ENCODE data around the gene PEAR1. TPM values are rescaled to one million over a fixed set of nuclear protein-coding genes. Genes with fewer than 3 reads are reported as not detected.
"Not testable (repeated sequence)": the region's sequence is repeated elsewhere in the genome, so short reads cannot be mapped to it uniquely, and the experiment has no call there.

Gene PEAR1
- total RNA-seq, 1 donor = 1.7 TPM

GRCh38 chr1:156926175-156926574 is 32.7 kb downstream of the PEAR1 start:
- Histone ChIP-seq H3K9me3 (ENCODE audit: low read depth, low read length) (no peaks in the 10 kb centered on the region), H3K4me1 (ENCODE audit: insufficient read depth, low read length) (peaks cover 16% of the 10 kb centered on the region), H3K27me3 (ENCODE audit: insufficient read depth, low read length) (peaks cover 78% of the 10 kb centered on the region), H3K4me3 (ENCODE audit: low read length) (no peak overlapping the region)

GRCh38 chr1:156926695-156927094 is 33.2 kb downstream of the PEAR1 start:
- not testable (repeated sequence) for H3K4me3 ChIP-seq (ENCODE audit: low read length); H3K9me3 ChIP-seq (ENCODE audit: low read depth, low read length)
- Histone ChIP-seq H3K27me3 (ENCODE audit: insufficient read depth, low read length) (peaks cover 72% of the 10 kb centered on the region), H3K4me1 (ENCODE audit: insufficient read depth, low read length) (peaks cover 17% of the 10 kb centered on the region)

GRCh38 chr1:156927215-156928042 is 33.9 kb downstream of the PEAR1 start:
- H3K9me3 ChIP-seq (ENCODE audit: low read depth, low read length) = no peaks in the 10 kb centered on the region
- H3K4me1 ChIP-seq (ENCODE audit: insufficient read depth, low read length) = peaks cover 17% of the 10 kb centered on the region
- H3K4me3 ChIP-seq (ENCODE audit: low read length) = no peak overlapping the region
- H3K27me3 ChIP-seq (ENCODE audit: insufficient read depth, low read length) = peaks cover 65% of the 10 kb centered on the region

- H3K9me3 ChIP-seq (ENCODE audit: low read depth, low read length) = no peaks in the 10 kb centered on the region
- peaks cover 17% of the 10 kb centered on the region for H3K4me1 ChIP-seq (ENCODE audit: insufficient read depth, low read length)
- H3K27me3 ChIP-seq (ENCODE audit: insufficient read depth, low read length) = peaks cover 58% of the 10 kb centered on the region
- no peak overlapping the region for H3K4me3 ChIP-seq (ENCODE audit: low read length)
Observed at GRCh38 chr1:156928043-156928602, 34.6 kb downstream of the PEAR1 start.

GRCh38 chr1:156929596-156930238 is 36.2 kb downstream of the PEAR1 start:
- Histone ChIP-seq H3K4me3 (ENCODE audit: low read length) (no peak overlapping the region), H3K4me1 (ENCODE audit: insufficient read depth, low read length) (peaks cover 17% of the 10 kb centered on the region), H3K27me3 (ENCODE audit: insufficient read depth, low read length) (peaks cover 44% of the 10 kb centered on the region), H3K9me3 (ENCODE audit: low read depth, low read length) (no peaks in the 10 kb centered on the region)

GRCh38 chr1:156930483-156930882 is 37.0 kb downstream of the PEAR1 start:
- Histone ChIP-seq H3K27me3 (ENCODE audit: insufficient read depth, low read length) (peaks cover 36% of the 10 kb centered on the region), H3K9me3 (ENCODE audit: low read depth, low read length) (no peaks in the 10 kb centered on the region), H3K4me3 (ENCODE audit: low read length) (no peak overlapping the region), H3K4me1 (ENCODE audit: insufficient read depth, low read length) (peaks cover 17% of the 10 kb centered on the region)

- peaks cover 27% of the 10 kb centered on the region for H3K27me3 ChIP-seq (ENCODE audit: insufficient read depth, low read length)
- H3K4me1 ChIP-seq (ENCODE audit: insufficient read depth, low read length) = peaks cover 17% of the 10 kb centered on the region
- no peak overlapping the region for H3K4me3 ChIP-seq (ENCODE audit: low read length)
- H3K9me3 ChIP-seq (ENCODE audit: low read depth, low read length) = no peaks in the 10 kb centered on the region
Observed at GRCh38 chr1:156931211-156931952, 37.9 kb downstream of the PEAR1 start.

- Histone ChIP-seq H3K4me3 (ENCODE audit: low read length) (no peak overlapping the region), H3K4me1 (ENCODE audit: insufficient read depth, low read length) (peaks cover 16% of the 10 kb centered on the region), H3K9me3 (ENCODE audit: low read depth, low read length) (no peaks in the 10 kb centered on the region), H3K27me3 (ENCODE audit: insufficient read depth, low read length) (peaks cover 21% of the 10 kb centered on the region)
Observed at GRCh38 chr1:156931974-156932710, 38.6 kb downstream of the PEAR1 start.

- H3K9me3 ChIP-seq (ENCODE audit: low read depth, low read length) = no peaks in the 10 kb centered on the region
- H3K27me3 ChIP-seq (ENCODE audit: insufficient read depth, low read length) = peaks cover 11% of the 10 kb centered on the region
- peaks cover 6% of the 10 kb centered on the region for H3K4me1 ChIP-seq (ENCODE audit: insufficient read depth, low read length)
- H3K4me3 ChIP-seq (ENCODE audit: low read length) = no peak overlapping the region
Observed at GRCh38 chr1:156933136-156933535, 39.6 kb downstream of the PEAR1 start.

- Histone ChIP-seq H3K9me3 (ENCODE audit: low read depth, low read length) (no peaks in the 10 kb centered on the region), H3K4me1 (ENCODE audit: insufficient read depth, low read length) (peaks cover 6% of the 10 kb centered on the region), H3K27me3 (ENCODE audit: insufficient read depth, low read length) (no peaks in the 10 kb centered on the region), H3K4me3 (ENCODE audit: low read length) (no peak overlapping the region)
Observed at GRCh38 chr1:156935505-156936128, 42.1 kb downstream of the PEAR1 start.

GRCh38 chr1:156936191-156936590 is 42.7 kb downstream of the PEAR1 start:
- H3K4me1 ChIP-seq (ENCODE audit: insufficient read depth, low read length) = peaks cover 1% of the 10 kb centered on the region
- H3K4me3 ChIP-seq (ENCODE audit: low read length) = no peak overlapping the region
- no peaks in the 10 kb centered on the region for H3K27me3 ChIP-seq (ENCODE audit: insufficient read depth, low read length)
- no peaks in the 10 kb centered on the region for H3K9me3 ChIP-seq (ENCODE audit: low read depth, low read length)

GRCh38 chr1:156936721-156937220 is 43.3 kb downstream of the PEAR1 start:
- no peaks in the 10 kb centered on the region for H3K27me3 ChIP-seq (ENCODE audit: insufficient read depth, low read length)
- no peak overlapping the region for H3K4me3 ChIP-seq (ENCODE audit: low read length)
- no peaks in the 10 kb centered on the region for H3K9me3 ChIP-seq (ENCODE audit: low read depth, low read length)
- no peaks in the 10 kb centered on the region for H3K4me1 ChIP-seq (ENCODE audit: insufficient read depth, low read length)

- Histone ChIP-seq H3K4me1 (ENCODE audit: insufficient read depth, low read length) (no peaks in the 10 kb centered on the region), H3K27me3 (ENCODE audit: insufficient read depth, low read length) (no peaks in the 10 kb centered on the region), H3K4me3 (ENCODE audit: low read length) (no peak overlapping the region), H3K9me3 (ENCODE audit: low read depth, low read length) (no peaks in the 10 kb centered on the region)
Observed at GRCh38 chr1:156937883-156938282, 44.4 kb downstream of the PEAR1 start.

- H3K27me3 ChIP-seq (ENCODE audit: insufficient read depth, low read length) = no peaks in the 10 kb centered on the region
- H3K4me1 ChIP-seq (ENCODE audit: insufficient read depth, low read length) = no peaks in the 10 kb centered on the region
- H3K9me3 ChIP-seq (ENCODE audit: low read depth, low read length) = no peaks in the 10 kb centered on the region
- no peak overlapping the region for H3K4me3 ChIP-seq (ENCODE audit: low read length)
Observed at GRCh38 chr1:156938813-156939212, 45.3 kb downstream of the PEAR1 start.

Measured in mononuclear cell (primary cell).